Endothelial cell of umbilical vein (primary cell): ENCODE results near the gene VRK2. TPM values are rescaled to one million over a fixed set of nuclear protein-coding genes. Genes with fewer than 3 reads are reported as not detected.

ENCODE experiments used
- BruUV-seq: library from RNA; stranded (reverse); fragments of 400-500 nt; replicated peaks from 2 replicates; lab custom pipeline; 2021; lab: Mats Ljungman, UMichigan
- CTCF ChIA-PET: fragments of 300-600, 350-600 bp; sonication (Branson Sonifier 250); formaldehyde crosslinking; loops from one replicate; lab custom pipeline; 2021; ENCODE audit warnings: antibody characterized with exemption, inconsistent platforms; lab: Charles Lee
- POLR2A ChIA-PET: fragments of 300-600, 350-600 bp; sonication (Branson Sonifier 250); formaldehyde crosslinking; loops from one replicate; lab custom pipeline; 2021; ENCODE audit warnings: antibody characterized with exemption, inconsistent platforms; lab: Charles Lee
- DNase-seq: peaks from one replicate; pipeline ENCODE4 v3.0.0-alpha.2; 2011; ENCODE audit warnings: low read depth, low spot score
- FAIRE-seq: peaks from 2 replicates; lab custom pipeline; 2011; peaks lifted over from hg19 to GRCh38; lab: Jason Lieb, UNC
- H2AFZ ChIP-seq: 2 replicates; pipeline ENCODE4 v1.6.0; 2012; ENCODE audit warnings: low read depth, low read length, control low read depth, inconsistent platforms
- H3K27ac ChIP-seq: 2 replicates; pipeline ENCODE4 v1.5.1; 2011; ENCODE audit warnings: low read depth, mild to moderate bottlenecking, control low read depth, low read length, moderate library complexity; ENCODE audit not compliant: insufficient read depth
- H3K27me3 ChIP-seq, 2 experiments: 2 replicates each; pipeline versions ENCODE4 v1.6.0 to v1.6.1; 2011; ENCODE audit warnings: low read length in 2 of 2, mixed read lengths in 1 of 2; ENCODE audit not compliant: control insufficient read depth in 2 of 2, insufficient read depth in 2 of 2
- H3K36me3 ChIP-seq, 2 experiments: 2 replicates in 1 of 2; 3 replicates in 1 of 2; pipeline ENCODE4 v1.5.1; 2011; ENCODE audit warnings: low read length in 2 of 2, mild to moderate bottlenecking in 1 of 2, moderate library complexity in 1 of 2; ENCODE audit not compliant: control insufficient read depth in 2 of 2, insufficient read depth in 2 of 2; ENCODE audit errors: extremely low read depth in 1 of 2
- H3K4me1 ChIP-seq: 3 replicates; pipeline ENCODE4 v1.5.1; 2011; ENCODE audit warnings: mild to moderate bottlenecking, low read length; ENCODE audit not compliant: control insufficient read depth, insufficient read depth; ENCODE audit errors: extremely low read depth
- H3K4me2 ChIP-seq: 2 replicates; pipeline ENCODE4 v1.6.1; 2011; ENCODE audit warnings: low read length, control low read depth, mixed read lengths; ENCODE audit not compliant: insufficient read depth
- H3K4me3 ChIP-seq, 3 experiments: fragments of 200-600 bp in 1 of 3; sonication (generic), shearing (Covaris generic) in 1 of 3; replicated peaks in 1 of 3; 2 replicates each; pipeline ENCODE4 v1.5.1; 2011 to 2016; ENCODE audit warnings: control low read depth in 3 of 3, low read length in 3 of 3, mild to moderate bottlenecking in 2 of 3, inconsistent platforms in 1 of 3, low read depth in 1 of 3, moderate library complexity in 1 of 3; ENCODE audit not compliant: insufficient read depth in 1 of 3
- H3K79me2 ChIP-seq: 2 replicates; pipeline ENCODE4 v1.6.0; 2012; ENCODE audit warnings: low read length, inconsistent platforms; ENCODE audit not compliant: control insufficient read depth, insufficient read depth
- H3K9ac ChIP-seq: replicated peaks from 2 replicates; pipeline ENCODE3; 2011; ENCODE audit warnings: low read length, control low read depth; ENCODE audit not compliant: insufficient read depth; ENCODE audit errors: extremely low read depth
- H3K9me1 ChIP-seq: replicated peaks from 3 replicates; pipeline ENCODE4 v1.6.0; 2011; ENCODE audit warnings: mild to moderate bottlenecking, low read length; ENCODE audit not compliant: control insufficient read depth, insufficient read depth; ENCODE audit errors: extremely low read depth
- H3K9me3 ChIP-seq: replicated peaks from 2 replicates; pipeline ENCODE4 v1.5.1; 2012; ENCODE audit warnings: low read length, inconsistent platforms; ENCODE audit not compliant: control insufficient read depth, insufficient read depth
- H4K20me1 ChIP-seq: replicated peaks from 2 replicates; pipeline ENCODE3; 2011; ENCODE audit warnings: mild to moderate bottlenecking, low read length; ENCODE audit not compliant: control insufficient read depth, insufficient read depth; ENCODE audit errors: extremely low read depth
- EZH2 ChIP-seq: IDR thresholded peaks from 2 replicates; pipeline ENCODE4 v1.6.1; 2012; ENCODE audit warnings: borderline replicate concordance, low read depth, mild to moderate bottlenecking, moderate library complexity, low read length, inconsistent platforms; ENCODE audit not compliant: severe bottlenecking
- FOS ChIP-seq: IDR thresholded peaks from 2 replicates; pipeline ENCODE4 v1.6.1; 2011; ENCODE audit warnings: mild to moderate bottlenecking, low read length, moderate library complexity, borderline replicate concordance; ENCODE audit not compliant: insufficient read depth
- GATA2 ChIP-seq: IDR thresholded peaks from 2 replicates; pipeline ENCODE4 v1.7.0; 2011; ENCODE audit warnings: low read depth, mild to moderate bottlenecking, moderate library complexity, mixed read lengths, low read length; ENCODE audit not compliant: insufficient read length, insufficient read depth
- JUN ChIP-seq: IDR thresholded peaks from 2 replicates; pipeline ENCODE4 v1.6.1; 2011; ENCODE audit warnings: borderline replicate concordance, low read depth; ENCODE audit not compliant: insufficient read length, insufficient read depth
- MYC ChIP-seq: IDR thresholded peaks from one replicate; pipeline ENCODE4 v1.6.1; 2011; ENCODE audit warnings: mild to moderate bottlenecking, low read depth, low read length
- POLR2A ChIP-seq: IDR thresholded peaks from 2 replicates; pipeline ENCODE4 v1.6.1; 2012; ENCODE audit warnings: low read depth, mild to moderate bottlenecking, control low read depth, low read length
- POLR2AphosphoS5 ChIP-seq: IDR thresholded peaks from 2 replicates; pipeline ENCODE4 v1.6.1; 2012; ENCODE audit warnings: low read depth, mild to moderate bottlenecking, control low read depth, low read length, moderate library complexity; ENCODE audit not compliant: insufficient read depth
- dilution Hi-C: fragments of 300-500 bp; cut with MboI; formaldehyde crosslinking; loops from one replicate; pipeline ENCODE4 v1.15.0; 2019; ENCODE audit warnings: low sequenced_read_pairs; ENCODE audit not compliant: extremely low pct_ligation_motif_present
- intact Hi-C: fragments of 100-400 bp; cut with micrococcal nuclease; formaldehyde crosslinking; loops from one replicate; pipeline ENCODE4 v1.10.0; 2022
- polyA plus RNA-seq, 4 experiments: library from polyadenylated mRNA; depleted of rRNA in 3 of 4; stranded (reverse) in 3 of 4; unstranded in 1 of 4; fragments of >200 nt; gene quantifications; 2 replicates each; pipeline versions ENCODE4 v1.2.1 to v1.2.3, GENCODE V29; 2011 to 2012; ENCODE audit warnings: missing spikeins in 1 of 4
- total RNA-seq: library from RNA; stranded (reverse); gene quantifications from 2 replicates; pipeline ENCODE4 v1.2.3, GENCODE V29; 2021
- TF ChIP-seq, protein P1 (sequence below): IDR thresholded peaks from 2 replicates; pipeline ENCODE4 v1.6.1; 2011; ENCODE audit not compliant: insufficient read depth, insufficient read length
- TF ChIP-seq, protein P2 (sequence below), 2 donors: IDR thresholded peaks; 1 replicate in 1 of 2; 2 replicates in 1 of 2; pipeline ENCODE4 v1.5.1; 2011; ENCODE audit warnings: low read length in 2 of 2, mild to moderate bottlenecking in 2 of 2, moderate library complexity in 2 of 2, control low read depth in 1 of 2, inconsistent platforms in 1 of 2, low read depth in 1 of 2; ENCODE audit not compliant: insufficient read depth in 1 of 2; ENCODE audit errors: extremely low read depth in 1 of 2

The VRK2 gene
- total and polyA plus RNA-seq, 2 donors (not counting 3 experiments of a cell fraction or from before 2014, with no cell fraction given) = 11.2 to 35.2 TPM

DNA sequence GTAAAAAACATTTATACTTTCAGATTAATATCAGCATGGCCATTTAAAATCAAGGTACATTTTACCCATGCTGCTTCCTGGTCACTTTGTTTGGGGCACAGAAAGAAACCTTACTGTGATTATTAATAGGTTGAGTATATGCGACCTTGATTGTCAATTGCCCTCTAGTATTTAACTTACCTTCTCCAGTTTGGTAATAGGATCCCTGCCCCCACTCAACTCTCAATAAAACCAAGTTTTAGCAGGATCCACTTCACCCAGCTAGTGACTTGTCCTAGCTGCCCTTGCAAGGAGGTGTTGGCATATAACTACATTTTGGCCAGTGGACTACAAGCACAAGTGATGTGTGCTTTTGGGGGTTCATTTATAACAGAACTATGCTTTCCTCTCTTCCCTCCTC lies 160.2 kb downstream of the VRK2 start:
- TF ChIP-seq GATA2 (no peak), MYC (no peak), EZH2 (no peak), POLR2A (no peak), POLR2AphosphoS5 (no peak), JUN (no peak), FOS (no peak)
- TF ChIP-seq, protein P1, sequence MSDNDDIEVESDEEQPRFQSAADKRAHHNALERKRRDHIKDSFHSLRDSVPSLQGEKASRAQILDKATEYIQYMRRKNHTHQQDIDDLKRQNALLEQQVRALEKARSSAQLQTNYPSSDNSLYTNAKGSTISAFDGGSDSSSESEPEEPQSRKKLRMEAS = no peak
- TF ChIP-seq, protein P2, sequence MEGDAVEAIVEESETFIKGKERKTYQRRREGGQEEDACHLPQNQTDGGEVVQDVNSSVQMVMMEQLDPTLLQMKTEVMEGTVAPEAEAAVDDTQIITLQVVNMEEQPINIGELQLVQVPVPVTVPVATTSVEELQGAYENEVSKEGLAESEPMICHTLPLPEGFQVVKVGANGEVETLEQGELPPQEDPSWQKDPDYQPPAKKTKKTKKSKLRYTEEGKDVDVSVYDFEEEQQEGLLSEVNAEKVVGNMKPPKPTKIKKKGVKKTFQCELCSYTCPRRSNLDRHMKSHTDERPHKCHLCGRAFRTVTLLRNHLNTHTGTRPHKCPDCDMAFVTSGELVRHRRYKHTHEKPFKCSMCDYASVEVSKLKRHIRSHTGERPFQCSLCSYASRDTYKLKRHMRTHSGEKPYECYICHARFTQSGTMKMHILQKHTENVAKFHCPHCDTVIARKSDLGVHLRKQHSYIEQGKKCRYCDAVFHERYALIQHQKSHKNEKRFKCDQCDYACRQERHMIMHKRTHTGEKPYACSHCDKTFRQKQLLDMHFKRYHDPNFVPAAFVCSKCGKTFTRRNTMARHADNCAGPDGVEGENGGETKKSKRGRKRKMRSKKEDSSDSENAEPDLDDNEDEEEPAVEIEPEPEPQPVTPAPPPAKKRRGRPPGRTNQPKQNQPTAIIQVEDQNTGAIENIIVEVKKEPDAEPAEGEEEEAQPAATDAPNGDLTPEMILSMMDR (IDR thresholded peaks at IDR 0.05; ENCODE audit: extremely low read depth in 1 of 2, insufficient read depth in 1 of 2, low read depth in 1 of 2, low read length in 2 of 2) = no peak
- dilution Hi-C loops = no loop called here
- Histone ChIP-seq H3K27me3 (no peaks in the 10 kb centered on the region), H3K27ac (no peak overlapping the region), H3K36me3 (no peaks in the 10 kb centered on the region), H3K4me1 (peaks cover 12% of the 10 kb centered on the region), H3K9me3 (no peaks in the 10 kb centered on the region), H4K20me1 (no peaks in the 10 kb centered on the region), H3K4me3 (no peak overlapping the region), H3K9ac (no peak overlapping the region), H2AFZ (no peak overlapping the region), H3K4me2 (no peak overlapping the region), H3K79me2 (peaks cover 2% of the 10 kb centered on the region), H3K9me1 (no peaks in the 10 kb centered on the region)
- BruUV-seq = no TSS peak
- no peak for DNase-seq
- ChIA-PET CTCF (interaction anchor here (0.8 kb wide), 1 partner anchor 8 kb away, joined by 3 read pairs; no protein-coding TSS in a partner anchor), POLR2A (no interaction called here)
- intact Hi-C loops = no loop called here
- no peak for FAIRE-seq
